GM20000 (cell line): Measurements from ENCODE around the gene RAI2.
A peak's percentile ranks its signal among the peaks of the same experiment; 100 is the strongest.

Experiments used
- DNase-seq: peaks from one replicate; pipeline ENCODE4 v3.0.0; 2012; ENCODE audit warnings: low spot score
- CTCF ChIP-seq: IDR thresholded peaks from 2 replicates; pipeline ENCODE4 v1.5.1; 2012; ENCODE audit warnings: mild to moderate bottlenecking, control low read depth; ENCODE audit errors: extremely low read depth, missing control alignments

RAI2 gene

DNA sequence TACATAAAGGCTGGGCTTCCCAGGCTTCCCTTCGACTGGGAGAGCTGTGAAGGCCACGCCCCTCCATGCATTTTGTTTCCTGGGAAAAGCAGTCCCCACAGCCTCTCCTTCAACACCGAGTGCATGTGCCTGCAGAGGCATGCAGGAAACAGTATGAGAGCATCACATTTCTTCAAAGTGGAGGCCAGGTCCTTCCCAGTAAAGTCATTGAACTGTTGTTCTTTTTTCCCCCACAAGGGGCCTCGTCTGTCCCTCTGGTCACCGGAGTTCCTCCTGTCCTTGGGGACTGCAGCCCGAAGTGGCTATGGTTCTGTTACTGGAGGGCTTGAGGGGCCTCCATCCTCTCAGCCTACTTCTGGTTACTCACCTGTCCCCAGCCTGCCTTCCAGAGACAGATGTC, 56.0 kb downstream of the RAI2 start:
- no peak for DNase-seq
- TF ChIP-seq CTCF, result no peak

DNA sequence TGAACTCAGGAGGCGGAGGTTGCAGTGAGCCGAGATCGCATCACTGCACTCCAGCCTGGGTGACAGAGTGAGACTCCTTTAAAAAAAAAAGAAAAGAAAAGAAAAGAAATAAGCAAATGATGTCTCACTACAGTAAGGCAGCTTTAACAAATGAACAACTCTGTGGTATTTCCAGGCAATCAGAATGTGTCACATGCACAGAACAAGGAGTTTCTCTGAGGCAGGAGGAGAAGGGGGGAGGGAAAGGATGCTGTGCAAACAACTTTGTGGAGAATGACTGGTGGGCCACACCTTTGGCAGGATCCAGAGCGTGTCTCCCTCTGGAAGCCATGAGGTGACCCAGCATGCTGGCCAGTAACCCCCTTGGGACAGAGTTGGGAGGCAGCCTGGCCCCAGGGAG, 57.6 kb downstream of the RAI2 start:
- no peak for TF ChIP-seq CTCF
- no peak for DNase-seq

DNA sequence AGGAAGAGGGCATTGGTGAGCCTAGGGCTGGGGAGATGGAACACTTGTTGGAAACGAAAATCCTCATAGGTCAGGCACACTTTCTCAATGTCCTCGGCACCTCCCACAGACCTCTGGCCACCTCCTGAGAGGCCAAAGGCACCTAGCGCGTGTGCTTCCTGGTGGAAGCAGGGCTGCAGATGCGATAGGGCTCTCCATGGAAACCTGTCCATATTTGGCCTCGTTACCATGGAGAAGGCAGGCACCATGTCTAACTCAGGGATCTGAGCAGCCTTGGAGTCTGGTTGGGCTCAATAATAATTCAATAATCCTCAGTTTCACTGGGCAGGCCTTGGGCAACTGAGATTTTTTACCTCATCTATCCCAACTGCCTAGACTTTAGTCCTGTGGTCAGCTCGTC, 58.3 kb downstream of the RAI2 start:
- no peak for TF ChIP-seq CTCF
- no peak for DNase-seq

- DNase-seq, result no peak
- no peak for TF ChIP-seq CTCF
Observed at GRCh38 chrX:17801431-17801830, 59.7 kb downstream of the RAI2 start.

GRCh38 chrX:17798921-17799320, 62.2 kb downstream of the RAI2 start:
- TF ChIP-seq CTCF, result no peak
- no peak for DNase-seq

- DNase-seq, result no peak
- TF ChIP-seq CTCF, result no peak
Observed at GRCh38 chrX:17792826-17793225, 68.3 kb downstream of the RAI2 start.

DNA sequence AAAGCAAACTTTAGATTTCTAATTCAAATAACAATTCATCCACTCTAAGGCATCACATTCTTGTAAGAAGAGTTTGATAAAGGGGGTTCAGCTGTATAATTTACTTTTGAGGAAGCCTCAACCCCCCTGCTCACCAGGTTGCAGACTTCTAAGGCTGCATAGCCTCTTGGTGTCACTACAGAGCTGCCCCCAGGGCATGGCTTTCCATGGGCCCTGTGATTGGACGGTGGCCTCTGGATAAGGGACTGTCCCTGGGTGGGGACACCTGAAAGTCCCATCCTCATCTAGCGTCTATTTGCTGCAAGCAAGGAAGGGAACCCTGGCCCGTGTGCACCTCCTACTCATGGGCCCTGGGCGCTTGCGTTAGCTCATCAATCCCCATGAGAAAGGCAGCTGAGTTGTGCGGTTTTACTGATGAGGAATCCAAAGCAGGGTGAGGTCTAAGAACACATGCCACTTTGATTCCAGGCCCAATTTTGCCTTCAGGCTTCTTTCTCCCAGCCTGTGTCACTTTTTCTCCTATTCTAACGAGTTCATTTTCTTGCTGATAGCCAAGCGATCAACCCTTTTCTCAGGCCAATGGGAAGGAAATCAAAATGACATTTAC, 72.0 kb downstream of the RAI2 start:
- DNase-seq, result no peak
- no peak for TF ChIP-seq CTCF

- TF ChIP-seq CTCF, result peak; percentile 39
- DNase-seq, result peak; percentile 44
Observed at GRCh38 chrX:17788439-17788838, 72.7 kb downstream of the RAI2 start.
